HG03342 (cell line): ENCODE measurements around the gene OTUD5.
A peak's percentile ranks its signal among the peaks of the same experiment; 100 is the strongest.
"Not testable (repeated sequence)": the region's sequence is repeated elsewhere in the genome, so short reads cannot be mapped to it uniquely, and the experiment has no call there.

Experiments used
- ATAC-seq: cut with Tn5 transposase; IDR thresholded peaks from one replicate; pipeline ENCODE4 v1.9.1; 2021; ENCODE audit warnings: mild to moderate bottlenecking, moderate library complexity; ENCODE audit not compliant: unreplicated experiment

OTUD5 gene

DNA sequence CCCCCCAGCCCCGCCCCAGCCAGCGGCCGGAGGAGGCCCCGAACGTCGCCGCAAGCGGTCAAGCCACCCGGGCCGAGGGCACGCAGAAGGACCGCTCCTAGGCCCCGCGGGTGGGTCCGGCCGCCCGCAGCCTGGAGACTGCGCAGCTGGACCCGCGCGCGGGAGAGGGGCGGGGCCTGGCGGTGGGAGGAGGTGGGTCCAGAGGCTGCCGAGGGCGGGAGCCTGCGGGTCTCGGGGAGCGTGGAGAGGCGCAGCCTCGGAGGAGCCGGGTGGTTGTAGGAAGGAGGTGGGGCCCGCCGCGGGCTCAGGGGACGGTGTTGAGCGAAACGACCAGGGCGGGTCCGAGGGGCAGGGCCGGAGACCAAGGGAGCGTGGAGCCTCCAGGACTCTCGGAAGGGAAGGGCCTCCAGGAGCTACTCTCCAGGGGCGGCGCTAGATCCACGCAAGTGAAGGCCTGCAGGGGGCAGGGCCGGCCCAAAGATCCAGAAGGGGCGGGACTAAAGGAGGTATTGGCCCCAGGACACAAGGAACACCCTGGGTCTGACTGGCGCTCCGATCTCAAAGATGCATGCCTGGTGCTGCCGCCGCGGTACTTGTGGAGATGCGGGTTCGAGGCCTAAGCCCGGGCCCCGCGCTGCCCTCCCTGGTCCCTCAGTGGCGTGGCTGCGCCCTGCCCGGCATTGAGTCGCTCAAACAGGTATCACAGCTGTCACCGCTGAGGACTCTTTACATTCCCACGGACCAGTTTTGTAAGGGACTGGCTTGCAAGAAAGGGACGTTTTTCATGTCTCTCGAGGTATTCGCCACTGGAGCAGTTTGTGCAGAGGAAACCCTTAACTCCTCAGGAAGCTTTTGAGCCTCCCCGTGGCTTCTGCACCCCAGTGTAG lies 65.8 kb downstream of the OTUD5 start:
- ATAC-seq: peak; percentile 81

DNA sequence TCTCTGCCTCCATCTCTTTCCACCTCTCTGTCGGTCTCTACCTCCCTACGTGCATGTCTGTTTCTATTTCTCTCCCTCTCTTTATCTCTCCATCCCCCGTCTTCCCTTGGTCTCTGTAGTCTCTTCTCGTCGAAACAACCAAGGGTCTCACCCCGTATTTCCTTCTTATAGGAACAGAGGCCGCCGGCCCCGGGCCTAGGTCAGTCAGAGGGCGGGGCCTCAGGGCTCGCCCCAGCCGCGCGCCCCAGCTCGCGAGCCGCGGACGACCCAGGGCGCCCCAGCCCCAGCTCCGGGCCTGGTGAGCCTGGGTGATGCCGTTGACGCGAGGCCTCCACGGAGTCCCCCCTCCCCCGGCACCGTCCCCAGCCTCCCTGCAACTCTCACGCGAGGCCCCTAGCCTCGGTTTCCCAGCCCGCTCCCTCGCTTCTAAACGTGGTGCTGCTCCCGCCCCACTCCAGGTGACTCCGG lies 66.4 kb downstream of the OTUD5 start:
- peak; percentile 39 for ATAC-seq

- ATAC-seq: no peak
Measured at GRCh38 chrX:48890296-48890925, 67.0 kb downstream of the OTUD5 start.

DNA sequence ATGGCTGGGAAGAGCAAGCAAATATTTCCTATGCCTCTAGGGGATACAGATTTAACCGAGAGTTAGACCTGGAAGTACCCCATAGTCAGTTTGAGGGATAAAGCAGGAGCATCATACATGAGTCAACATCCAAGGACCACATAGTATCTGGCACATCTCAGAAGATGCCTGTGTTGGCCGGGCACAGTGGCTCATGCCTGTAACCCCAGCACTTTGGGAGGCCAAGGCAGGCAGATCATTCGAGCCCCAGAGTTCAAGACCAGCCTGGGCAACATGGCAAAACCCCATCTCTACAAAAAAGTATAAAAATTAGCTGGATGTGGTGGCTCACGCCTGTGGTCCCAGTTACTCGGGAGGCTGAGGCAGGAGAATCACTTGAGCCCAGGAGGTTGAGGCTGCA lies 70.8 kb downstream of the OTUD5 start:
- ATAC-seq: not testable (repeated sequence)

DNA sequence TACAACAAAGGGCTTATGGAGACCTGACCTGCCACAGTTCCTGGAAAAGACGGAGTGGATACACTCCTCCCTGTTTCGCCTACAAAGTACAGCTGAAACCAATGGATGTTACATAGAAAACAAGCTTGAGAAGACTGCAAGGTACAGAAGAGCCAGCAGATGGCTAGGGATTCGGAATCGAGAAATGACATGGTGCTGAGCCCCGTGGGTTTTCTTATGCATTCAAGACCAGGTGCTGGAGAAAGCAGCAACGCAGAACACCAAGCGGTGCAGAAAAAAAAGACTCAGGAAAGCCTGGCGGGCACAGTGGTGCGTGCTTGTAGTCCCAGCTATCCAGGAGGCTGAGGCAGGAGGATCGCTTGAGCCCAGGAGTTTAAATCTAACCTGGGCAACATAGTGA lies 73.7 kb downstream of the OTUD5 start:
- ATAC-seq: no peak

GRCh38 chrX:48876944-48877343 lies 80.5 kb downstream of the OTUD5 start:
- ATAC-seq: not testable (repeated sequence)
